GM21786 (cell line): ENCODE data around the gene NUSAP1.
"Not testable (repeated sequence)": the region's sequence is repeated elsewhere in the genome, so short reads cannot be mapped to it uniquely, and the experiment has no call there.

Source experiments
- ATAC-seq: cut with Tn5 transposase; IDR thresholded peaks from one replicate; pipeline ENCODE4 v1.9.1; 2021; ENCODE audit not compliant: unreplicated experiment

NUSAP1 gene

GRCh38 chr15:41411441-41411840, 78.8 kb downstream of the NUSAP1 start:
- no peak for ATAC-seq

GRCh38 chr15:41416128-41416741, 83.6 kb downstream of the NUSAP1 start:
- no peak for ATAC-seq

- ATAC-seq: peak; percentile 83
Measured at GRCh38 chr15:41416742-41417417, 84.2 kb downstream of the NUSAP1 start, which contains the start of gene RTF1. TSS of gene RTF1 (plus strand) at chr15:41417095. CDS start at chr15:41417116, 21 bp downstream.

GRCh38 chr15:41417418-41418195, 84.9 kb downstream of the NUSAP1 start:
- ATAC-seq: peak; percentile 39

GRCh38 chr15:41423979-41424659, 91.4 kb downstream of the NUSAP1 start:
- peak; percentile 75 for ATAC-seq

- no peak for ATAC-seq
Measured at GRCh38 chr15:41424809-41425208, 92.1 kb downstream of the NUSAP1 start.

- ATAC-seq: not testable (repeated sequence)
Measured at GRCh38 chr15:41425907-41426306, 93.2 kb downstream of the NUSAP1 start.

- ATAC-seq: peak; percentile 90
Measured at GRCh38 chr15:41429003-41429890, 96.6 kb downstream of the NUSAP1 start.
